Loucy (cell line): ENCODE results near the gene PNMT.

ENCODE experiments used
- EZH2phosphoT487 ChIP-seq: fragments of 200-600 bp; IDR thresholded peaks from 2 replicates; pipeline ENCODE4 v1.6.1; 2018; ENCODE audit warnings: antibody characterized with exemption, mild to moderate bottlenecking, moderate library complexity, borderline replicate concordance
- TF ChIP-seq, protein P1 (sequence below): fragments of 200-600 bp; sonication (generic); conservative IDR thresholded peaks from 2 replicates; pipeline ENCODE4 v1.5.1; 2014; ENCODE audit warnings: mild to moderate bottlenecking, antibody characterized with exemption, low read length

DNA sequence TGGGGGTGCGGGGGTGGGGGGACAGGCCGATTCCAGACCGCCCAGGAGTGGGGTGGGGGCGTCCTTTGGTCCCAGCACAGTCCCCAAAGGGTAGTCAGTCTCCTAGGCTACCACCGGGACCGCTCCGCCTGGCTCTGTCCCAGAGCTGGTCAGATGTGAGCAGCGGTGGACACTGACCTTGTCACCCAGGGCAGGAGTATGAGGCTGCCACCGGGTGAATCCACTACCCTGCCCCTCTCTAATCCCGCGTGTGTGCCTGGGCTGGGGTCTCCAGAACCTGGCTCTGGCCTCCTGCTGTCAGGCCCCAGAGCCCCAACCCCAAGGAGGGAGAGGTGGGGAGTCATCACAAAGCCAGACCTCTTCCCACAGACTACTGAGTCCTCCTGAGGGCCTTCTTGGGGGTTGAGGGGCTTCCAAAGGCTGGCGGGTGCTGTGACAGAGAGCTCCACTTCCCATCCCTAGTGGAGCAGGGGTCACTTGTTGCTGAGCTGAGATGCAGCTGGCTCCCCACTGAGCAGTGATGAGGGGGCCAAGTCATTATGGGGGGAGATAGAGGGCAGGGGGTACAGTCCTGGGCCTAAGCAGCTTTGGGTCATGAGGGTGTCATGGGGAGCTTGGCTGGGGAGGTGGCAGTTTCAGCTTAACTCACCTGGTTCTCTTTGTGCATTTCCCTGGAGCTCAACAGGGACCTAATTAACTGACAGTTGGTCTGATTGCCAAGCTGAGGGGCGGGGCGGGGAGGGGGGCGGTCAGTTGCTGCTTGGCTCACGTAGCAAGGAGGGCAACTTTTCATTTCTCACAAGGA is 40.3 kb upstream of the PNMT start:
- TF ChIP-seq, protein P1, sequence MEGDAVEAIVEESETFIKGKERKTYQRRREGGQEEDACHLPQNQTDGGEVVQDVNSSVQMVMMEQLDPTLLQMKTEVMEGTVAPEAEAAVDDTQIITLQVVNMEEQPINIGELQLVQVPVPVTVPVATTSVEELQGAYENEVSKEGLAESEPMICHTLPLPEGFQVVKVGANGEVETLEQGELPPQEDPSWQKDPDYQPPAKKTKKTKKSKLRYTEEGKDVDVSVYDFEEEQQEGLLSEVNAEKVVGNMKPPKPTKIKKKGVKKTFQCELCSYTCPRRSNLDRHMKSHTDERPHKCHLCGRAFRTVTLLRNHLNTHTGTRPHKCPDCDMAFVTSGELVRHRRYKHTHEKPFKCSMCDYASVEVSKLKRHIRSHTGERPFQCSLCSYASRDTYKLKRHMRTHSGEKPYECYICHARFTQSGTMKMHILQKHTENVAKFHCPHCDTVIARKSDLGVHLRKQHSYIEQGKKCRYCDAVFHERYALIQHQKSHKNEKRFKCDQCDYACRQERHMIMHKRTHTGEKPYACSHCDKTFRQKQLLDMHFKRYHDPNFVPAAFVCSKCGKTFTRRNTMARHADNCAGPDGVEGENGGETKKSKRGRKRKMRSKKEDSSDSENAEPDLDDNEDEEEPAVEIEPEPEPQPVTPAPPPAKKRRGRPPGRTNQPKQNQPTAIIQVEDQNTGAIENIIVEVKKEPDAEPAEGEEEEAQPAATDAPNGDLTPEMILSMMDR = no peak
- TF ChIP-seq EZH2phosphoT487 = no peak
